Stimulated activated CD4-positive, alpha-beta T cell treated with anti-CD3 and anti-CD28 coated beads, Interleukin-12 subunit alpha, Interleukin-12 subunit beta, amount 100 ng/mL, for 48 hours (primary cell): ENCODE measurements around the gene ZNF891.

Source experiments
- DNase-seq, 3 donors: peaks; one replicate each; pipeline ENCODE4 v3.0.0-alpha.2; 2020; ENCODE audit warnings: low read depth in 2 of 3, low spot score in 1 of 3

The ZNF891 gene

GRCh38 chr12:133130038-133130807, at the start of gene ZNF891, which contains the start of gene ZNF10:
Gene ZNF891, minus strand, starts transcription at chr12:133130274. Its CDS starts 8,356 bp downstream, at chr12:133121918.
Gene ZNF10, plus strand, starts transcription at chr12:133130627. Its CDS starts 13,866 bp downstream, at chr12:133144493.
- DNase-seq: peak; percentile 96

DNA sequence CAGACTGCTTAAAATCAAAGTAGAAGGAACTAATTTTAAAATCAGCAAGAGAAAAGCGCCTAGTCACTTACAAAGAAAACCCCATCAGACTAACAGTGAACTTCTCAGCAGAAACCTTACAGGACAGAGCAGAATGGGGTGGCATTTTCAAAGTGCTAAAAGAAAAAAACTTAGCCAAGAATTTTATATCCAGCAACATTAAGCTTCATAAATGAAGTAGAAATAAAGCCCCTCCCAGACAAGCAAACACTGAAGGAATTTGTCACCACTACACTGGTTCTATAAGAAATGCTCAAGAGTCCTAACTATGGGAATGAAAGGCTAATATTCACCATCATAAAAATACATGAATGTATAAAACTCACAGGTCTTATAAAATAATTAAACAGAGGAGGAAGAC, 44.8 kb upstream of the ZNF891 start:
- DNase-seq: no peak

- no peak for DNase-seq
These were observed 42.4 kb upstream of the ZNF891 start for GRCh38 chr12:133172491-133172890.

GRCh38 chr12:133165776-133166175, 35.7 kb upstream of the ZNF891 start:
- DNase-seq: no peak

- DNase-seq: no peak
These were observed 26.1 kb upstream of the ZNF891 start for GRCh38 chr12:133156125-133156690.

DNA sequence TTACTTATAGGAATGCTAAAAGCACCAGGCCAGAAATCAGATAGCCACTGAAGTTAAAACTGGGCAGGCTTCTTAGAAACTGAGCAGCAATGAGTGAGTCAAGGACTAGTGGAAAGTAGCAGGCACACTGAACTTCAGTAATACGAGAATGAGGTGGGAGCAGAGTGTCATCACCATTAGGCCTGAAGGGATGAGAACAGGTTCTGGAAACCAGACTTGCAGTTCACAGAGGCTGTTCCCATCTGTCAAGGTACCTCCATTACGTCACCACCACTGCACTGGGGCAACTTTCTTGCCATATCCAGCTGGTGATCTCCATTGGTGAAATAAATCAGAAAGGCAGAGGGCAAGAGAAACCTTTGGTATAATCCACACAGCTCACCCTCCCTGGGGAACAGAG, 15.9 kb upstream of the ZNF891 start:
- no peak for DNase-seq

DNA sequence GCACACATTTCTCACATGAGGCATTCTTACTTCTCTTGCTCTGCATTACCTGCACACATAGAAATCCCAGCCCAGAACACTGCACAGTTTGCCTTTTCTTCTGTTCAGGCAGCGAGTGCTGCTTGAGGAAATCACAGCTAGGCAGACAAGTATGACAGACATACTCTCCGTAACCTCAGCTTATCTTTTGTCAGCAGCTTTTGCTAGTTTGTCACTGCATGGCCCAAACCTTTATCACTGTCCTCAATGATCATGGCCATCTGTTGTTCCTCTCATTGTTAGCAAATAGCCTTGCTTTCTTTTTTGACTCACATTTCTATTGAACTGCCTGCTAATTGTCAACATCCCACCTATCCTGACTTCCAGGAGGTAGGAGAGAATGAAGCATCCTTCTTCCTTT, 5.7 kb upstream of the ZNF891 start:
- no peak for DNase-seq

DNA sequence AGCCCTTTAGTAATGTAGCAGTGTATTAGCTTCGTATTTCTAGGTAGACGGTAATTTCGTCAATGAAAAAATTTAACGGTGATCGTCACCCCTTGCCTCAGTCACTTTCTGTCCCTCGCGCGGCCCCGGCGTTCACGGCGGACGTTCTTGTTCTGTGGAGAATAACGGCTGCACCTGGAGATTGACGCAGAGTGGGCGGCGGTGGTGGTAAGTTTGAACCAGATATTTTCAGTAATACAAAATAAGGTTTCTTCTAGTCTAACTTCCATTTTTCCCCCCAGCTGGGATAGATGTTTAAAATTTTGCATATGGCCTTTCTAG, 694 bp upstream of the ZNF891 start:
- DNase-seq: peak in 1 of 3 donors; percentile 8

DNA sequence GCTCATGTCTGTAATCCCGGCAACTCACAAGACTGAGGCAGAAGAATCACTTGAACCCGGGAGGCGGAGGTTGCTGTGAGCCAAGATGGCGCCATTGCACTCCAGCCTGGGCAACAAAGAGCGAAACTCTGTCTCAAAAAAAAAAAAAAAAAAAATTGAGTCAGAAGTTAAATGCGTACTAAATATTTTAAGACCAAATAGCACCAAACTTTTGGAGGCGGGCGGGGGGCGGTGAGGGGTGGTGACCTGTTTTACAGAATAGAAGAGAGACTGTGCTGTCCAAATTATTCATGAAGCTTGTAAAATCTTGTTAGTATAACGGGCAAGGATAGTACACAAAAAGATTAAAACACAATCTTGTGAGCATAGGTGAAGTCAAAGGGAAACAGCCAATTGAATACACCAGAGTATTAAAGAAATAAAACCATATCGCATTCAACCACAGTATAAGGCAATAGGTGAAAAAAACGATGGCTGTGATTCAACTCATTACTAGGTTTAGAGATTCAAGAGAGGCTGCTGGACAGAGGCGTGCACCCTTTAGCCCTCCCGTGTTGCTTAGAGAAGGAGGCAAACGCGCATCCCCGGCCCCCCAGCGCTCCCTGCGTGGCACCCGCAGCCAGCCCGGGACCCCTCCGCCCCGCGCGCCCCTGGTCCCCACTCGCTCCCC, 571 bp downstream of the ZNF891 start:
- DNase-seq: no peak

GRCh38 chr12:133124674-133125073, 5.4 kb downstream of the ZNF891 start:
- DNase-seq: no peak

GRCh38 chr12:133120385-133121191, 9.5 kb downstream of the ZNF891 start:
- no peak for DNase-seq

- DNase-seq: no peak
These were observed 21.9 kb downstream of the ZNF891 start for GRCh38 chr12:133108150-133108549.

GRCh38 chr12:133107121-133107520, 23.0 kb downstream of the ZNF891 start:
- no peak for DNase-seq

DNA sequence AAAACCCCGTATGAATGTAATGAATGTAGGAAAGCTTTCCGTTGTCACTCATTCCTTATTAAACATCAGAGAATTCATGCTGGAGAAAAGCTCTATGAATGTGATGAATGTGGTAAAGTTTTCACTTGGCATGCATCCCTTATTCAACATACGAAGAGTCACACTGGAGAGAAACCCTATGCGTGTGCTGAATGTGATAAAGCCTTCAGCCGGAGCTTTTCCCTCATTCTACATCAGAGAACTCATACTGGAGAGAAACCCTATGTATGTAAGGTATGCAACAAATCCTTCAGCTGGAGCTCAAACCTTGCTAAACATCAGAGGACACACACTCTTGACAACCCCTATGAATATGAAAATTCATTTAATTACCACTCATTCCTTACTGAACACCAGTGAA, 23.8 kb downstream of the ZNF891 start:
- DNase-seq: no peak

GRCh38 chr12:133105620-133106019, 24.5 kb downstream of the ZNF891 start:
- DNase-seq: no peak

DNA sequence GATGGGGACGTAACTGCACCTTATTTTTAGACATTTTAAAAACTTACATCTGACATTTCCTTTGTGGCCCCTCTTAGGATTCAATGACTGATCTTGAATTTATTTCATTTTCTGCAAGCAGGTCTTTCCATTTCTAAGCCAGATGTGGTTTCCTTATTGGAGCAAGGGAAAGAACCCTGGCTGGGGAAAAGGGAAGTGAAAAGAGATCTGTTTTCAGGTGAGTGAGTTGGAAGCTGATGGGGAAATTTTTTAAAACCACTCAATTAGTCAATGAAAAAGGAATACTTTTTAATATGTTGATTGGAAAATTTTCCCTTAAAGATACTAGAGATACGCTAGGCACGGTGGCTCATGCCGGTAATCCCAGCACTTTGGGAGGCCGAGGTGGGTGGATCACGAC, 46.7 kb downstream of the ZNF891 start:
- no peak for DNase-seq

DNA sequence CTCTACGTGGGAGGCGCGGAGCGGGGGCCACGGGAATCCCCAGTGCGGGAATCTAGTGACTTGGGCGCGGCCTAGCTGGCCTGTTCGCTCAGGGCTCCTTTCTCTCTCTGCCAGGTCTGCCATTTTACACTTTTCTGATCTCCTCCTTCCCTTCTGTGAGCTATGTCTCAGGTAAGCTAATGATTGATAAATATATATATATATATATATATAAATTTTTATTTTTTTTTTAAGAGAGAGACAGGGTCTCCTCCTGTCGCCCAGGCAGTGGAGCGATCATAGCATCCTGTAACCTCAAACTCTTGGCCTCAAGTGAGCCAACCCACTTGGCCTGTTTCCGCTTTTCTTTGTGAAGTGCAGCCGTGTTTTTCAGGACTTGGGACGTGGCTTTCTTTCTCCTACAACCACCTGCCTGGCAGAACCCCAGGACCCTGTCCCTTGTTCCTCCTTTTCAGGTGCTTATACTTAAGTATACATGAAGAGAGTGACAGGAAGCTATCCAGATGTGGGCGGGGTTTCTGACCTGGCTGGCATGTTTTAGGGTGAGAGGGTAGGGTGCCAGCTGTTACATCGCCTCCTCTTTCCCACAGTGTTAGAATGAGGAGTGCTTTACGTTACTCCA, 48.8 kb downstream of the ZNF891 start:
- no peak for DNase-seq

- peak; percentile 86 to 93 (median 91) for DNase-seq
These were observed 49.5 kb downstream of the ZNF891 start, which contains the start of gene ZNF140 for GRCh38 chr12:133080368-133081158. Gene ZNF140, plus strand, starts transcription at chr12:133080923. Its CDS starts 398 bp downstream, at chr12:133081321.

DNA sequence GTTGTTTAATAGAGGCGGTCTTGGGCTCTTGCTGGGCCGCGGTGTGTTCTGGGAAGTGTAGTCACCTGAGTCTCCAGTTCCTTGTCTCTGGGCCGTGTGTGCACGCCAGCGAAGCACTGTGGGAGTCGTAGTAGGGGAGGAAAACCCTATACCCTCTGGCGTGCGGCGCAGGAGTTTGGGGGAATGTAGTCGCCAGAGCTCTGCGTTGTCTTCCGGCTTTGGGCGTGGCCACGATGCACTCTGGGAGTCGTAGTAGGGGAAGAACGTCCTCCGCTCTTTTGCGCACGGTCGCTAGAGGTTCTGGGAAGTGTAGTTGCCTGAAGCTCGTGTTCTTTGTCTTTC, 50.1 kb downstream of the ZNF891 start:
- peak; percentile 88 to 94 (median 90) for DNase-seq

- no peak for DNase-seq
These were observed 56.2 kb downstream of the ZNF891 start for GRCh38 chr12:133073836-133074235.
